ENCODE data around the gene PHKG2.

DNA sequence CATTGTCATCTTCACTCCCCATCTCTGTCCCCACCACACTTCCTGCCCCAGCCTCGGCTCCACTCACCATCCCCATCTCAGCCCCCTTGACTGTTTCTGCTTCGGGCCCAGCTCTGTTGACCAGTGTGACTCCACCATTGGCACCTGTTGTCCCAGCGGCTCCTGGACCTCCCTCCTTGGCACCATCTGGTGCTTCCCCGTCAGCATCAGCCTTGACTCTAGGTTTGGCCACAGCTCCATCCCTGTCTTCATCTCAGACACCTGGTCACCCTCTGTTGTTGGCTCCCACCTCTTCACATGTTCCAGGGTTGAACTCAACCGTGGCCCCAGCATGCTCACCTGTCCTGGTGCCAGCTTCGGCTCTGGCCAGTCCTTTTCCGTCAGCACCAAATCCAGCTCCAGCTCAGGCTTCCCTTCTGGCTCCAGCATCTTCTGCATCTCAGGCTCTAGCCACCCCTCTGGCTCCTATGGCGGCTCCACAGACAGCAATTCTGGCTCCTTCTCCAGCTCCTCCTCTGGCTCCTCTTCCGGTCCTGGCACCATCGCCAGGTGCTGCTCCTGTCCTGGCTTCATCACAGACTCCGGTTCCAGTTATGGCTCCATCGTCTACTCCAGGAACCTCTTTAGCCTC is 24.4 kb upstream of the PHKG2 start:
- TF ChIP-seq CTCF (conservative IDR thresholded peaks at IDR 0.05): no peak
- TF ChIP-seq ZFX (IDR thresholded peaks at IDR 0.05): no peak
